Stimulated activated CD8-positive, alpha-beta memory T cell treated with anti-CD3 and anti-CD28 coated beads, Interleukin-15, amount 100 ng/mL, for 4 hours (primary cell): ENCODE results near the gene ADH1A.
"Not testable (repeated sequence)": the region's sequence is repeated elsewhere in the genome, so short reads cannot be mapped to it uniquely, and the experiment has no call there.

ENCODE experiments used
- DNase-seq, 2 donors: peaks; one replicate each; pipeline ENCODE4 v3.0.0-alpha.2; 2020; ENCODE audit warnings: low read depth in 2 of 2

The ADH1A gene

GRCh38 chr4:99290848-99291786 is at the start of gene ADH1A:
TSS of gene ADH1A (minus strand) at chr4:99290985. CDS start at chr4:99290914, 71 bp downstream.
- no peak for DNase-seq

- DNase-seq = no peak
Observed at GRCh38 chr4:99339172-99339571, 48.4 kb upstream of the ADH1A start.

- no peak for DNase-seq
Observed at GRCh38 chr4:99336553-99336952, 45.8 kb upstream of the ADH1A start.

GRCh38 chr4:99334880-99335279 is 44.1 kb upstream of the ADH1A start:
- no peak for DNase-seq

DNA sequence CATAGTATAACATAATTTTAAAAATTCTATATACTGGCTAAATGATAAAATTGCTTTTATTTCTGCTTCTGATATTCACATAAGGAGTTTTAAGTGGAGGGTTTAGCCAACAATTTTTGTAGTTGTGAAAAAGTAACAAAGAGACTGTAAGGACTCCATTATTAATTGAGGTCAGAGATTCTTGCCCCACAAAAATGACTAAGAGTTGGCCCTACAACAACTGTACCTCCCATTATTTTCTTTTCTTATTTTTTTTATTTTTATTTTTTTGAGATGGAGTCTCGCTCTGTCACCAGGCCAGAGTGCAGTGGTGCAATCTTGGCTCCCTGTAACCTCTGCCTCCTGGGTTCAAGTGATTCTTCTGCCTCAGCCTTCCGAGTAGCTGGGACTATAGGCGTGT is 39.9 kb upstream of the ADH1A start:
- no peak for DNase-seq

DNA sequence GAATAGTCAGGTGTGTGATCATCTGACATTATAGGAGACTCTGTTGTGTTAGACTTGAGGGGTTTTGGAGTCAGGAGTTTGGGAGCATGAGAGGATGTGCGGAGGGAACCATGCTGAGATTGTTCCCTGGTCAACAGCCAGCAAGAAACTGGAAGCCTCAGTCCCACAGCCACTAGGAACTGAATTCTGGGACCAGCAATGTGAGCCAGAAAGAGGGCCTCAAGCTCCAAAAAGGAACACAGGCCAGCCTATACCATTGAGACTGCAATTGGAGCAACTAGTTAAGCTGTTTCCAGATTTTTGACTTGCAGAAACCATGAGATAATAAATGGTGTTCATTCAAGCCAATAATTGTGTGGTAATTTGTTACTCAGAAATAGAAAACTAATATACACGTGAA is 39.1 kb upstream of the ADH1A start:
- no peak for DNase-seq

GRCh38 chr4:99324979-99325378 is 34.2 kb upstream of the ADH1A start:
- no peak for DNase-seq

- DNase-seq = no peak
Observed at GRCh38 chr4:99324361-99324760, 33.6 kb upstream of the ADH1A start.

DNA sequence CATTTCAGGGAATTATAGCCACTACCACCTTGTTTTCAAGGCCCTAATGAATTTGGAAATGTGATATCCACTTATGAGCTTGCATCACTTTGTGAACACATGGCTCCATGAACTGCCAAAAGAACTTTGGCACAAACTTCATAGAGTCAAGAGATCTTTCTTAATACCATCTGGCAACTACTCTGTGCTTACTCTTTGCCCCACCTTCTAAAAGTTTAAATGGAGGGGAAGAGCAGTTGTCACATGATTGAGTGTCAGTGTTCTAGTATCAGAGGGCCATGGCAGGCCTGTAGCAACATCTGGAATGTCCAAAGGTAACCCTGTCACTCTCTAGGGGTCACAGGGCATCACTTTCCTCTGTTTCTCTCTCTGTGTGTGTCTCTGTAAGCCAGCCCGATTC is 33.0 kb upstream of the ADH1A start:
- no peak for DNase-seq

DNA sequence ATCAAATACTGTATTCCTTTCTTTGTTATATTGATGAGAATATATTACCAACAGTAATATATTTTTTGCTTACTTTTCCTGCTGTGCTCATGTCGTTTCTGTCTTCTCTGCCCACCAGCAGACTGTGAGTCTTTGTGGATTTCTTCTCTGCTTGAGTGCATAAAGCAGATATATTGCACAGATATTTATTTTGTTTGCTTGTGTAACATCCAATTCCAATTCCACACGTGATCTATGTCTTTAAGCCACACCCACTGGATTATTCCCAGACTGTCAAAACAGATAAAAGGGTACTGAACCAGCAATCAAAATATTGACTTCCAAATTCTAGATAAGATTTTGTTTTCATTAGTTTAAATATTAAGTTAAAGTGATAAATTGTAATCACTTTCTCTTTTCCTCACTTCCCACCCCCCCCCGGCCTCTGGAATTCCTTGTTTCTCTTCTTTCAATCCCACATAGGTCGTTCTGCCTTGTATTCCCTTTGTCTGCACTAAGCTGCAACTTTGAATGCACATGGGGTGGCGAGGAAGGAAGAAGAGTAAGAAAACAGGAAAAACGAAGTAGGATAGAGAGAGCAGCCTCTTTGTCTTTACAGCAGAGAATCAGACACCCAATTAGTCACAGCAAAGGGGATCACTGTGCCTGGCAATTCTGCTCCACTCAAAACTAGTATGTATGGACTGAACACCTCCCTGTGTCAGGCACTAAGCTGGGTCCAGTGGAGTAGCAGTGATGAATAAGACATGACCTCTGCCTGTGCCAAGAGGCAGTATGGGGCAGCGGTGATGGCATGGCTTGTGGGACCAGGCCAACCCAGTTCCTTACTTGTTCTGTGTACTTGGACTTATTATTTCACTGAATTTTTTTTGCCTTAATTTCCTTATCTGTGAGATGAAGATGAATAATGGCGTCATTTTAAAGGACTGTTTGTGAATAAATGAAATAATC is 30.7 kb upstream of the ADH1A start, which contains the start of gene ADH1B:
ADH1B (minus strand) TSS at position 161 of the 951 bp plus-strand sequence; CDS start at position 91, 70 bp downstream.
- DNase-seq = no peak

GRCh38 chr4:99317811-99318210 is 27.0 kb upstream of the ADH1A start:
- not testable (repeated sequence) for DNase-seq

DNA sequence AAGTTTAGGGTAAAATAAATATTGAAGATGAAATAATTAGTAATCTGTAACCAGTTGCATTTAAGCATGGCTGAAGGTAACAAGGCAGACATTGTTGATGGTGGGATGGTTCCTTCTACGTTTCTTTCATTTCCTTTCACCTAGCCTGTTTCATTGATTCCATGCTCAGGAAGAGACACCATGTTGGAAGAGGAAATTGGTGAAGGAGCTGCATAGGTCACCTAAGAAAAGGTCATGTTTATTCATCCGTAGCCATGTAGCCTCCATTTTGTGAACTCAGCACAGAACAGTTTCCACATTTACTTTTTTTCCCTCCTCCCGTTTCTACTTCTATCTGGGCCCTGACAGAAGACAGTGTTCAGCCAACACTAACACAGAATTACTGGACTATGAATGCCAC is 26.6 kb upstream of the ADH1A start:
- no peak for DNase-seq

DNA sequence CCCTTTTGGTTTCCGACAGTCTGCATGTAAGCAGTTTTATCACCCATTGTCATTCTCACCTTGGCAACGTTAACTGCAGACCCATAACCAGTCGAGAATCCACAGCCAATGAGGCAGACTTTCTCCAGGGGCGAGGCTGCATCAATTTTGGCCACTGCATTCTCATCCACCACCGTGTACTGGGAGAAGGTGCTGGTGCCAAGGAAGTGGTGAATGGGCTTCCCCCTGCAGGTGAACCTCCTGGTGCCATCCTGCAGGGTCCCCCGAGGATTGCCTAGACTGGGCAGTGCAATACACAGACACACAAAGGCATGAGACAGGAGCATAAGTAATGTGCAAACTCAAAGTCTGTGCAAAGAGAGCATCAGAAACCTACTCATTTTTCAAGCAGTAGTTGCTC is 25.1 kb upstream of the ADH1A start:
- no peak for DNase-seq

GRCh38 chr4:99314211-99314610 is 23.4 kb upstream of the ADH1A start:
- DNase-seq = no peak

- DNase-seq = no peak
Observed at GRCh38 chr4:99310389-99310788, 19.6 kb upstream of the ADH1A start.

- DNase-seq = no peak
Observed at GRCh38 chr4:99305638-99306400, 15.0 kb upstream of the ADH1A start.

- no peak for DNase-seq
Observed at GRCh38 chr4:99301376-99302164, 10.8 kb upstream of the ADH1A start.

DNA sequence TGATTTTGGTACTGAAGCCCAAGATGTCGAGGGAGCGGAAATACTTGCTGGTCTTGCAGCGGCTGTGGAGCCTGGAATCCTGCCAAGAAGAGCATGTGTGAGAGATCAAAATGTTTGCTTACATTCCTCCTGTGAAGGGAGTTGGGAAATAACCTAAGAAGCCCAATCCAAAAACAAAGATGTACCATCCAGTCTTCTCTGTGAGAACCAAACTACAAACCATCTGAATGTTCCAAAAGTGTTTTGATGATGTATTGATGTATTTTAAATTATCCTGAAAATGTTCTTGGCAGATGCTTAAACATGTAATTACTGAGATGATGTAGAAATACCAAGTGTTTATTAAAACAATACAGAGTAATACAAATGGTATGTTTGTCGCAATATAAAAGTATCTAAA is 10.1 kb upstream of the ADH1A start:
- DNase-seq = no peak

DNA sequence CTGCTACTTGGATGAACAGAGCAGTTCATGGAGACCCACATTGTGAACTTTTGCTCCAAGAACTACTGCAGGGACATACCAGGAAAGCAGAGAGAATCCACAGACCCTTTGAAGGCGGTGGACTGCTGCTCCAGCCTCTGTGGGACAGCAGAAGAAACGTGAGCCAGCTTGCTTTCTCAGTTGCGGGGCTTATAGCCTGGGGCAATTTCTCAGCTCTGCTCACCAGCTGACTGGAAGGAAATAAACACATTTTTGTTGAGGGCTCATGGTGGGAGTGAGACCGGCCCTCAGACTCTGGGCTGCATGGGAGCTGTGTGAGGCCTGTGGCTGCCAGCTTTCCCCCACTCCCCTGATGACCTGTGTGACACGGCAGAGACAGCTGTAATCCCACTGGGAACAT is 2.6 kb upstream of the ADH1A start:
- no peak for DNase-seq

DNA sequence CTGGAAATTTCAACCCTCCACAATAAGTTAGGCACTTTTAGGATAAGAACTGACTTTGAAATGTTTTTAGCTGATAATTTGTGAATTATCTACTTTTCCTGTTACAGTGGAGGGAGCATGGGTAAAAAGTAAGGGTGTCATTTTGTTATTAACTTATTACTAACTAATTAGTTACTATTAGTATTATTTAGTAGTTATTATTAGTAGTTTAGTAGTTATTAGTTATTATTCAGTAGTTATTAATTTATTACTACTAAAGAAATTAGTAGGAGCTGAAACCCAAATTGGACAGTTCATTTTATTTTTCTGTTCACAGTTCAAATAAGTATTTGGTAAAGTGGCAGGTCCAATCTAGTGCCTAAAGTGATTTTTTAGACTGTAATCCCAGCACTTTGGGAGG is 5.4 kb downstream of the ADH1A start:
- DNase-seq = no peak

DNA sequence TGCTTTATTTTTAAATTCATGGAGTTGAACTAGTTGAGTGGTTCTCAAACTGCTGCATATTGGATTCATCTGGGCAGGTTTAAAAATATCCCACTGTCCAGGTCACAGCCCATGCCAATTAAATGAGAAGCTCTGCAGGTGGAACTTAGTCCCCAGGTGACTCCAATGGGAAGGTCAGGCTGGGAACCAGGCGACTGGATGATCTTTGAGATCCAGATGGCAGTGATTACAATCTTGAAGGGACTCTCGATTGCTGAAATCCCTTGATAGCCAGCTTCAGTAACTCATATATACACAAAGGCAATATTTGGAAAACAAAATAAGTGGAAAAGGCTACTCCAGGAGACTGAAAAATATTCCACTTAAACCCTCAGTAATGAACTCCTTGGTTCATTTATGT is 8.1 kb downstream of the ADH1A start:
- DNase-seq = no peak
